Right cardiac atrium (tissue), 5 donors: ENCODE measurements around the gene ARID3B. TPM values are rescaled to one million over a fixed set of nuclear protein-coding genes. Genes with fewer than 3 reads are reported as not detected.

ENCODE experiments used
- ATAC-seq, 2 donors: fragments of 200-7000 bp; cut with Tn5 transposase; one replicate each; pipeline versions ENCODE4 v1.8.0 to v1.9.1; 2020; ENCODE audit warnings: moderate library complexity in 2 of 2, mild to moderate bottlenecking in 1 of 2
- DNase-seq, 3 donors: peaks; one replicate each; pipeline ENCODE4 v3.0.0-alpha.2; 2020
- H3K27ac ChIP-seq: one replicate; pipeline ENCODE4 v1.5.1; 2013; ENCODE audit warnings: mild to moderate bottlenecking, low read length, control low read depth, moderate library complexity
- H3K27me3 ChIP-seq: one replicate; pipeline ENCODE4 v1.6.1; 2013; ENCODE audit not compliant: control insufficient read depth, insufficient read depth
- H3K4me1 ChIP-seq: one replicate; pipeline ENCODE4 v1.6.1; 2013; ENCODE audit warnings: low read length; ENCODE audit not compliant: control insufficient read depth, insufficient read depth
- H3K4me3 ChIP-seq: one replicate; pipeline ENCODE4 v1.5.1; 2013; ENCODE audit warnings: low read length, control low read depth
- H3K9me3 ChIP-seq: one replicate; pipeline ENCODE4 v1.6.1; 2013; ENCODE audit warnings: low read length; ENCODE audit not compliant: control insufficient read depth
- WGBS: extraction: QIAGEN DNeasy Blood & Tissue Kit; methylation state at CpG from one replicate; pipeline ENCODE4 v1.1.7; 2013; 5-methylcytosine and 5-hydroxymethylcytosine counted together
- intact Hi-C, 4 donors: fragments of 100-400 bp; cut with DNase I; formaldehyde crosslinking; loops; one replicate each; pipeline versions ENCODE4 v1.11.0 to v1.14.0; 2022 to 2023
- polyA plus RNA-seq: library from polyadenylated mRNA; stranded (reverse); fragments of 200-250 nt; gene quantifications from one replicate; pipeline ENCODE4 v1.2.3, GENCODE V29; 2013
- total RNA-seq, 4 donors: library from RNA; stranded (reverse); fragmentation: NEBNext Ultra II Directional; extraction: Animal tissue kit (Norgen Biotek cat#: 25700); gene quantifications; one replicate each; pipeline ENCODE4 v1.2.1, GENCODE V29; 2021
- donor health status: healthy with polysubstance abuse.
- donor health status: DM: no; HTN: yes; CAD: no.
- donor health status: DM: no; HTN: no; CAD: no.
- donor health status: DM: no; HTN: yes; CAD: no; lungs with severe emphysema.
- donor health status: DM: yes; HTN: yes; CAD: no.

Gene ARID3B
- total and polyA plus RNA-seq, 5 donors, result 2.1 to 3.8 (median 2.3) TPM

- 57% methylated on average over 23 of the region's 23 CpGs for WGBS
These were observed 79.9 kb downstream of the ARID3B start for GRCh38 chr15:74620636-74621545.

GRCh38 chr15:74621546-74621920 is 80.5 kb downstream of the ARID3B start:
- Histone ChIP-seq H3K4me3 (no peak overlapping the region), H3K9me3 (no peaks in the 10 kb centered on the region), H3K4me1 (peaks cover 4% of the 10 kb centered on the region), H3K27ac (no peak overlapping the region), H3K27me3 (no peaks in the 10 kb centered on the region)
- DNase-seq (peak in 2 of 3 donors; percentile 39 to 62), ATAC-seq (peak in 1 of 2 donors; percentile 3)
- intact Hi-C loops, result loop anchor here in 2 of 4 donors (10.0 kb wide), 1 partner anchor 247 kb away; no protein-coding TSS in a partner anchor
- 74% methylated on average over 16 of the region's 16 CpGs for WGBS

More at GRCh38 chr15:74620636-74621545, 79.9 kb downstream of the ARID3B start:
- peak in 2 of 3 donors; percentile 59 to 82 for DNase-seq
- peaks cover 4% of the 10 kb centered on the region for H3K4me1 ChIP-seq
- H3K9me3 ChIP-seq, result no peaks in the 10 kb centered on the region
- no peak overlapping the region for H3K4me3 ChIP-seq
- intact Hi-C loops, result loop anchor here in 2 of 4 donors (10.0 kb wide), 1 partner anchor 246 kb away; no protein-coding TSS in a partner anchor
- H3K27me3 ChIP-seq, result no peaks in the 10 kb centered on the region
- no peak overlapping the region for H3K27ac ChIP-seq
- peak; percentile 28 to 31 for ATAC-seq

DNA sequence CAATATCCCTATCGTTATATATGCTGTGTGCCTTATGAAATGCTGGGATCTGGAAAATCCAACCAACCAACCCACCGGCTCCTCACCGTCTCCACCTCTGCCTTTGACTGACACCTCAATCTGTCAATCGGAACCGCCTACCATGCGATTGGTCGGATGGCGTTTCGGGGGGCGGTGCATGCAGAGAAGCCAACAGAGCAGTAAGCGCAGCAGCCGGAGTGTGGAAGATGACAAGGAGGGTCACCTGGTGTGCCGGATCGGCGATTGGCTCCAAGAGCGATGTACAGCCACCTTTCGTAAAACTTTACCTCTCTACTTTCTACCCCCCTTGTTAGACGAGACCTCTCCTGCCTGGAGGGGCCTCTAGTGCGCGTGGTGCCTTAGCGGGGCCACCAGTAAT is 80.9 kb downstream of the ARID3B start:
- no peak overlapping the region for H3K27ac ChIP-seq
- peak in 2 of 3 donors; percentile 28 to 47 for DNase-seq
- intact Hi-C loops, result loop anchor here in 2 of 4 donors (10.0 kb wide), 1 partner anchor 247 kb away; no protein-coding TSS in a partner anchor
- H3K4me3 ChIP-seq, result no peak overlapping the region
- ATAC-seq, result no peak
- no peaks in the 10 kb centered on the region for H3K9me3 ChIP-seq
- 84% methylated on average over 21 of the region's 21 CpGs for WGBS
- H3K4me1 ChIP-seq, result peaks cover 4% of the 10 kb centered on the region
- no peaks in the 10 kb centered on the region for H3K27me3 ChIP-seq

DNA sequence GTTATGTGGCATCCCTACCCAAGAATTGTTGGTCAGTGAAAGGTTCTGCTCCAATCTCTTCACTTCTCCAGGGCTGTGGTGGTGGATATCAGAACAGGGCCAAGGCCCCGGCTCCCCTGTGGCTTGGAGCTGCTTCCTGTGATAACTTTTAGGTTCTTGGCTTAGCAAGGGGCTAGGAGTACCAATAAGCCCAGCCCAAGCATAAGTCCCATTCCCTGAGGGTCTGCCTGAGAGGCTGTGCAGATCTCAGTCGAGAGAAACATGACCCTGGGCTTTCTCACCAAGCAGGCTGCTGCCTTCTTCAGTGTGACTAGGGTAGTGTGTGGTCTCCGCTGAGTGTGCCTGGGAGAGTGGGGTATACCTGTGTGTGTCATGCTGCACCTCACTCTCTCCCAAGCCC is 81.7 kb downstream of the ARID3B start:
- H3K4me3 ChIP-seq, result no peak overlapping the region

GRCh38 chr15:74624020-74624602 is 83.1 kb downstream of the ARID3B start:
- no peak for ATAC-seq
- Histone ChIP-seq H3K27ac (no peak overlapping the region), H3K4me3 (no peak overlapping the region), H3K27me3 (no peaks in the 10 kb centered on the region), H3K9me3 (no peaks in the 10 kb centered on the region), H3K4me1 (no peaks in the 10 kb centered on the region)
- intact Hi-C loops, result loop anchor here in 2 of 4 donors (10.0 kb wide), 1 partner anchor 249 kb away; no protein-coding TSS in a partner anchor
- peak in 2 of 3 donors; percentile 6 to 32 for DNase-seq
- WGBS, result 78% methylated on average over 7 of the region's 7 CpGs

More for the DNA sequence above, 81.7 kb downstream of the ARID3B start:
- no peaks in the 10 kb centered on the region for H3K27me3 ChIP-seq
- no peak for DNase-seq
- H3K4me1 ChIP-seq, result peaks cover 2% of the 10 kb centered on the region
- no peak overlapping the region for H3K27ac ChIP-seq
- ATAC-seq, result no peak
- H3K9me3 ChIP-seq, result no peaks in the 10 kb centered on the region
- 82% methylated on average over 3 of the region's 3 CpGs for WGBS
- intact Hi-C loops, result loop anchor here in 2 of 4 donors (10.0 kb wide), 1 partner anchor 248 kb away; no protein-coding TSS in a partner anchor

- no peaks in the 10 kb centered on the region for H3K9me3 ChIP-seq
- no peaks in the 10 kb centered on the region for H3K4me1 ChIP-seq
- DNase-seq (peak in 2 of 3 donors; percentile 3 to 33), ATAC-seq (no peak)
- H3K27me3 ChIP-seq, result no peaks in the 10 kb centered on the region
- 84% methylated on average over 6 of the region's 6 CpGs for WGBS
- H3K4me3 ChIP-seq, result no peak overlapping the region
- intact Hi-C loops, result loop anchor here in 2 of 4 donors (10.0 kb wide), 1 partner anchor 251 kb away; no protein-coding TSS in a partner anchor
- H3K27ac ChIP-seq, result no peak overlapping the region
These were observed 84.7 kb downstream of the ARID3B start for GRCh38 chr15:74625693-74626092.

GRCh38 chr15:74626336-74626735 is 85.3 kb downstream of the ARID3B start:
- intact Hi-C loops, result loop anchor here in 2 of 4 donors (10.0 kb wide), 1 partner anchor 252 kb away; no protein-coding TSS in a partner anchor
- H3K4me3 ChIP-seq, result no peak overlapping the region
- no peak overlapping the region for H3K27ac ChIP-seq
- ATAC-seq (no peak), DNase-seq (peak in 1 of 3 donors; percentile 25)
- WGBS, result 92% methylated on average over 7 of the region's 7 CpGs
- H3K27me3 ChIP-seq, result no peaks in the 10 kb centered on the region
- no peaks in the 10 kb centered on the region for H3K4me1 ChIP-seq
- no peaks in the 10 kb centered on the region for H3K9me3 ChIP-seq

GRCh38 chr15:74626752-74627692 is 86.0 kb downstream of the ARID3B start:
- Histone ChIP-seq H3K9me3 (no peaks in the 10 kb centered on the region), H3K27me3 (no peaks in the 10 kb centered on the region), H3K27ac (no peak overlapping the region), H3K4me1 (no peaks in the 10 kb centered on the region), H3K4me3 (no peak overlapping the region)
- ATAC-seq, result no peak
- DNase-seq, result peak in 1 of 3 donors; percentile 36
- intact Hi-C loops, result loop anchor here in 2 of 4 donors (10.0 kb wide), 1 partner anchor 252 kb away; no protein-coding TSS in a partner anchor
- WGBS, result 86% methylated on average over 10 of the region's 10 CpGs

GRCh38 chr15:74627766-74628165 is 86.7 kb downstream of the ARID3B start:
- no peak overlapping the region for H3K27ac ChIP-seq
- no peaks in the 10 kb centered on the region for H3K4me1 ChIP-seq
- DNase-seq, result peak in 1 of 3 donors; percentile 34
- intact Hi-C loops, result loop anchor here in 2 of 4 donors (10.0 kb wide), 1 partner anchor 253 kb away; no protein-coding TSS in a partner anchor
- no peak for ATAC-seq
- no peaks in the 10 kb centered on the region for H3K27me3 ChIP-seq
- 55% methylated on average over 5 of the region's 5 CpGs for WGBS
- no peak overlapping the region for H3K4me3 ChIP-seq
- no peaks in the 10 kb centered on the region for H3K9me3 ChIP-seq

DNA sequence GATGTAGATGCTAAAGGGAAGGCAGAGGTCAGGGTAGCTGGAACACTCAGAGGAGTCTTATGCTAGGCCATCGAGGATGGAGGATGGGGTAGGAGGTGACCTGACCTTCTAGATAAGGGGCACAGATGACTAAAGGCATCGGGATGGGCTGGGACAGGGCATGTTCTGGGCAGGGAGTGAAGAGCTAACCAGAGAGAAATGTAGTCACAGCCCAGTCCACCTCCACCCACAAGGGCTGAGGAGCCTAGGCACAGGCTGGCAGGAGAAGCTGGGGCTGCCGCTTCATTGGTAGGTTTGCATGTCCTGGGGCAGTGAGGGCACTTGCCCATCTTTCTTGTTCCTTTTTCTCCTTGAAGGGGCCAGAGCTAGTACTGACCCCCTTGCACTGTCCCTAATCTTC is 87.2 kb downstream of the ARID3B start:
- Histone ChIP-seq H3K4me3 (no peak overlapping the region), H3K4me1 (no peaks in the 10 kb centered on the region), H3K27ac (no peak overlapping the region), H3K27me3 (no peaks in the 10 kb centered on the region), H3K9me3 (no peaks in the 10 kb centered on the region)
- DNase-seq (no peak), ATAC-seq (no peak)
- 53% methylated on average over 3 of the region's 3 CpGs for WGBS
- intact Hi-C loops, result loop anchor here in 2 of 4 donors (10.0 kb wide), 1 partner anchor 253 kb away; no protein-coding TSS in a partner anchor
